GM19397 (cell line): Measurements from ENCODE around the gene MTA3.
"Not testable (repeated sequence)": the region's sequence is repeated elsewhere in the genome, so short reads cannot be mapped to it uniquely, and the experiment has no call there.

Experiments used
- ATAC-seq: cut with Tn5 transposase; IDR thresholded peaks from one replicate; pipeline ENCODE4 v1.9.1; 2021; ENCODE audit warnings: mild to moderate bottlenecking, moderate library complexity; ENCODE audit not compliant: unreplicated experiment

Gene MTA3

DNA sequence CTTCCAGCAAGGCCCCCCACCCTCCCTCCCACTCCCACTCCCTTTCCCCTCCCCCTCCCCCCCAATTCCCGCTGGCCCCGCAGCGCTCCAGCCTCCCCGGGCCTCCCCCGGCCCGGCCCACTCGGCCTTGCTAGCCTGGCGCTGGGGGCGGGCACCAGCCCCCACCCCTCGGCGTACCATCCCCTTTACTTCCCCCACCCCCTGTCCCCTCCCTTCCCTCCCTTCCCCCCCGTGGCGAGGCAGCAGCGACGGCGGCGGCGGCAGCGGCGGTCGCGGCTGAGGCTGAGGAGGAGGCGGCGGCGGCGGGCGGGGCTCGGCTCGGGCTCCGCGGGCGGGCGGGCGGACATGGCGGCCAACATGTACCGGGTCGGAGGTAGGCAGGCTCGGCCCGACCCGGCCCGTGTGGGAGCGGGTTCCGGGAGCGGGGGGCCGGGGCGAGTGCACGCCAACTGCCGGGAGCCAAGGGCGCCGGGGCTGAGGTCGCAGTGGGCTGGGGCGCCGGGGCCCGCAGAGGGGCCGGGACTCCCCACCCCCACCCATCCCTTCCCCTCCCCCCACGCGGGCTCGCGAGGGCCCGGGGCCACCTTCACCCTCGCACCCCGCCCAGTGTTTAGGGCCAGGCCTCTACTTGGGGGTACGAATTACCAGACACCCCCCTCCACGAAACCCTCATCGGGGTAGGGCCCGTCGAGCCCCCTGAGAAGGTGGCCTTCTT, at the start of gene MTA3:
MTA3 (plus strand) TSS at position 232 of the 715 bp plus-strand sequence; CDS start at position 346, 114 bp downstream.
- ATAC-seq: peak; percentile 45

DNA sequence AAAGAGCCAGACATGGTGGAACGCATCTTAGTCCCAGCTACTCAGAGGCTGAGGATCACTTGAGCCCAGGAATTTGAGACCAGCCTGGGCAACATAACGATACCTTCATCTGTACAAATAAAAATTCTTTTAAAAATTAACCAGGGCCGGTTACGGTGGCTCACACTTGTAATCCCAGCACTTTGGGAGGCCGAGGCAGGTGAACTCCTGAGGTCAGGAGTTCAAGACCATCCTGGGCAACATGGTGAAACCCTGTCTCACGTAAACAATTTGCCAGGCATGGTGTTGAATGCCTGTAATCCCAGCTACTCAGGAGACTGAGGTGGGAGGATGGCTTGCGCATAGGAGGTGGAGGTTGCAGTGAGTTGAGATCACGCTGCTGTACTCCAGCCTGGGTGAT, 48.8 kb upstream of the MTA3 start:
- no peak for ATAC-seq

DNA sequence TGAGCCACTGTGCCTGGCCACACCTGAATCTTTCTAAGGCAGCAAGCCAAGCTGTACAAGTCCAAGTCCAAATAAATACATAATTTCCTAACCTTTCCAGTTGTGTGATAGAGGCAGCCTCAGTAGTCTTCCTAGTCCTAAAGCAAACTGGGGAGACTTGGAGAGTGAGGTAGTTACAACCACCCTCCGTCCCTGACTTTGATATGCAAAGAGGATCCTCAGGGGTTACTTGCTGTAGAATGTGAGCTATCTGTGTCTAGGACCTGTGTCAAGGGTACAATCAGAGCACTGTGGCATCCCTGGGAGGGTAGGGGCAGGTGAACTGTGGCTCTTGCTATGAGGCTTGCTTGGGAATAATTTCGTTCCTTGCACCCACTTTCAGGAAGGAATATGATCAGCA, 46.4 kb upstream of the MTA3 start:
- ATAC-seq: no peak

DNA sequence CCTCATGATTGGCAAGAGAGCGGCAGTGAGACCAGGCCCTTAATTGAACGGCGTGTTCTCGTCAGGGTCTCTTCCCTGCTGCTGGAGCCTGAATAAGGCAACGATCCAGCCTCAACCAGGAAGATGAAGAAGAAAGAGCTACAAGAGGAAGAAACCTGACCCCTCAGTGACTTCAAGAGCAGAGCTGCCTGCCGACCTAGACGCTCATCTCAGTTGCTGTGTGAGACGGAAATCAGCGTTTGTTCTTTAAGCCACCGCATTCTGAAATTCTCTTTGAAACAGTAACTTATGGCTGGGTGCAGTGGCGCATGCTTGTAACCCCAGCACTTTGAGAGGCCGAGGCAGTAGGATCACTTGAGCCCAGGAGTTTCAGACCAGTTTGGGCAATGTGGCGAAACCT, 45.1 kb upstream of the MTA3 start:
- no peak for ATAC-seq

DNA sequence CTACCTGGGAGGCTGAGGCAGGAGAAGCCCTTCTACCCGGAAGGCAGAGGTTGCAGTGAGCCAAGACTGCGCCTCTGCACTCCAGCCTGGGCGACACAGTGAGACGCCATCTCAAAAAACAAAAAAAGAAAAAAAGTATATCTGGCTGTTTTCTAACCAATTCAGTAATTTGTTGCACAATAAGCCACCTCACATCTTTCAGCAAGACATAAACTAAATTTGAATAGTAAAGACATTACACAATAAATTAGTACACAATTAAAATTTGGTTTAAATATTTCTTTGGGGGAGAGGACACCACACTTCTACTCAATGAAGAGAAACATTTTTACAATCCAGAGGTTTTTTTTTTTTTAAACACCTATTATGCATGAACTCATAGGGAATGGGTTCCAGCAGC, 36.0 kb upstream of the MTA3 start:
- ATAC-seq: no peak

DNA sequence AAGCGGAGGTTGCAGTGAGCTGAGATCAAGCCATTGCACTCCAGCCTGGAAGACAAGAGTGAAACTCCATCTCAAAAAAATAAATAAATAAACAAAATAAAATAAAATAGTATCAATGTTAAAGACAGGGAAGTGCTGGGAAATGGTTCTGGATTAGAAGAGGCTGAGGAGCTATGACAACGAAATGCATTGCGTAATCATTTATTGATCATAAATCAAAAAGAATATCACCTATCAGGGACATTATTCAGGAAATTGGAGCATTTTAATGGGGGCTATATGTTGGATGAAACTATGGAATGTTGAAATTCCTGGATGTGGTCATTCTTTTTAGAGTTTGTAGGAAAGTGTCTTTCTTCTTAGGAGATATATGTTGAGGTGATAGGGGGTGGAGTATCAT, 30.9 kb upstream of the MTA3 start:
- no peak for ATAC-seq

DNA sequence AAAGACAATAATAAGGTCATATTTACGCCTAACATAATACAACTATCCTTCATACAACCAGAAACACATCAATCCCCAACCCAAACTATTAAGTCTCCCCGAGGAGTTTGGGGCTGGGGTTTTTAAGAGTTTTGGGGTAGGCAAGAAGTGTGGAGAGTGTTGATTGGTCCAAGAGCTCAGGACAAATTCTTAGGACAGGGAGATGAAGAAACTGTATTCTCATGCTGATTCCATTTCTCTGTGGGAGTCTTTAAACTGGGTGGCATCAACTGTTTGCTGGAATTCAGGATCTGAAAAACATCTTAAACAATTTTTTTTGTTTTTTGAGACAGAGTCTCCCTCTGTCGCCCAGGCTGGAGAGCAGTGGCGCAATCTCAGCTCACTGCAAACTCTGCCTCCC, 25.6 kb upstream of the MTA3 start:
- no peak for ATAC-seq

DNA sequence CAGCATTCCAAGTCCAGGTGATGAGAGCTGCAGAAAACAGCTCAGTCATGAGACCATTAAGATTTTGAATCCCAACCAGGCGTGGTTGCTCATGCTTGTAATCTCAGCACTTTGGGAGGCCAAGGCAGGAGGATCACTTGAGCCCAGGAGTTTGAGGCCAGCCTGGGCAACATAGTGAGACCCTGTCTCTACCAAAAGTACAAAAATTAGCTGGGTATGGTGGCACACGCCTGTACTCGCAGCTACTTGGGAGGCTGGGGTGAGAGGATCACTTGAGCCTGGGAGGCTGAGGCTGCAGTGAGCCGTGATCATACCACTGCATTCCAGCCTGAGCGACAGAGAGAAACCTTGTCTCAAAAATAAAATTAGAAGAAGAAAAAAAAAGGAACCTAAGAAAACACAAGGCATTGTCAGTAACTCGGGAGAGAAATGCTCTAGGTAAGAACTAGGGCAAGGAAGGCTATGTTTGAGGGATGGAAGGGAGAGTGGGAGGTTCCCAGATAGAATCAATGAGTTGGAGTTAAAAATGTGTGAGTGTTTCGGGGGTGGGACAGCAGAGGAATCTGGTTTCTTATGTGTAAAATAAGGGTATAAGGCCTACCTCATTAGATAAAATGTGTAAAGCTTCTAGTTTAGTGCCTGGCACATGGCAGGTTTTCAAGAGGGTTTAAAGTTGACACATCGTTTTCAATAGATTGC, 23.3 kb upstream of the MTA3 start:
- ATAC-seq: no peak

DNA sequence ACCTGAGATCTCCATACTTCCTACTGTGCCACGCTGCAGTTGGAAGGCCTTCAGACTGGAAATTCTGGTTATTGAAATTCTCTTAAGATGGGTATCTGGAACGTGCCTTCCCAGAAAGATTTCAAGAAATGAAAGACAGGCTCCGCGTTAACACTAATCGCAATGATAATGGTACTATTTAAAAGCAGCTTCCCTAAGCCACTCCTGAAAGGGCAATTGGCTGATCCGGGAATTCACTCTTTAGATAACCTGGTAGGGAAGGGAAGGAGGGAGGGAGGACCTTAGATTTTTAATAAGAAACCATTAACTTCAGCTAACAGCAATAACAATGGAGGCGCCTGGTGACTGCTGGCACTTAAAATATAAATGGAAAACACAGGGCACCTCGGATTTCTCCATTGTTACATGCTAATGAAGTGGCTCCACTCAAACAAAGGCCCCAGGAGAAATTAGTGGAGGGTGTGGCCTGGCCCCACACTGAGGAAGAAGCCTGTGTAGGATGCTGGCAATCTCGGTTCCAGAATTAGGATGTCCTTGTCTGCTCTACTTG, 22.5 kb upstream of the MTA3 start:
- ATAC-seq: no peak

DNA sequence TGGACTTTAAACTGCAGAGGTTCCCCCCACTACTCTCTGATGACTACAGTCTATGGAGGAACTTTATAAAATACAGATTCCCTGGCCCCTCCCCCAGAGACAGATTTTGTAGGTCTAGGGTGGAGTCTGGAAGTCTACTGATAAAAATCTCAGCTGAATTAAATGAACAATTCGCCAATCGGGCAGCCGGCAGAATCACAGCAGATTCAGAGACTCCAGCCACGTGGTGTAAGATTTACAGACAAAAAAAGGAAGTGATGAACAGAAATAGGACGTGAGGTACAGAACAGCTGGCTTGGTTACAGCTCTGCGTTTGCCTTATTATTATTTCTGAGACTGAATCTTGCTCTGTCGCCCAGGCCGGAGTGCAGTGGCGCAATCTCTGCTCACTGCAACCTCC, 21.4 kb upstream of the MTA3 start:
- ATAC-seq: no peak

DNA sequence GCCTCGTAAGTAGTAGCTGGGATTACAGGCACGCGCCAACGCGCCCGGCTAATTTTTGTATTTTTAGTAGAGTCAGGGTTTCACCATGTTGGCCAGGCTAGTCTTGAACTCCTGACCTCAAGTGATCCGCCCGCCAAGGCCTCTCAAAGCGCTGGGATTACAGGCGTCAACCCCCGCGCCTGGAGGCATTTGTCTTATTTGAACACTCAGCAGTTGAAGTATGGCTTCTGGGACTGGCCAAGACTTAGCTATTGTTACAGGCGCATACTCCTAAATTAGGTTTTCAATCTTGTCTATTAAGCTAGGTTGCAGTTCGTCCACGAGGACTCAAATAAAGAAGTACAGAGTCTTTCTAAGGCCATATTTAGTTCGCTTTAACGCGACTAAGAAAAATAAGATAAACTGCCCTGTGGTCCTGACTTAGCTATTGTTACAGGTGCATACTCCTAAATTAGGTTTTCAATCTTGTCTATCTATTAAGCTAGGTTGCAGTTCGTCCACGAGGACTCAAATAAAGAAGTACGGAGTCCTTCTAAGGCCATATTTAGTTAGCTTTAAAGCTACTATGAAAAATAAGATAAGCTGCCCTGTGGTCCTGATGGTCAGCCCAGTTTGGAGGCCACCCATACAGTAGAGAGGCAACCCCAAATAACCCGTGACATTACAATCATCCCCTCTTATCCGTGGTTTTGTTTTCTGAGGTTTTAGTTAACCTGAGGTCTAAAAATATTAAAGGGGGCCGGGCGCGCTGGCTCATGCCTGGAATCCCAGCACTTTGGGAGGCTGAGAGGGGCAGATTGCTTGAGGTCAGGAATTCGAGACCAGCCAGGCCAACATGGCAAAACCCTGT, 20.8 kb upstream of the MTA3 start:
- no peak for ATAC-seq

DNA sequence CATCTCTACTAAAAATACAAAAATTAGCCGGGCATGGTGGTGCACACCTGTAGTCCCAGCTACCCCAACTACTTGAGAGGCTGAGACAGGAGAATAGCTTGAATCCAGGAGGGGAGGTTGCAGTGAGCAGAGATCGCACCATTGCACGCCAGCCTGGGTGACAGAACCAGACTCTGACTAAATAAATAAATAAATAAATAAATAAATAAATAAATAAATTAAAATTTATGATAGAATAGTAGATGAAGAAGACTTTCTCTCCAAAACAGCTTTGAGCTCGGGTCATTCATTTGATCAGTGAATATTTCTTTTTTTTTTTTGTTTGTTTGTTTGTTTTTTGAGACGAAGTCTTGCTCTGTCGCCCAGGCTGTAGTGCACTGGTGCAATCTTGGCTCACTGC, 17.6 kb upstream of the MTA3 start:
- ATAC-seq: no peak

DNA sequence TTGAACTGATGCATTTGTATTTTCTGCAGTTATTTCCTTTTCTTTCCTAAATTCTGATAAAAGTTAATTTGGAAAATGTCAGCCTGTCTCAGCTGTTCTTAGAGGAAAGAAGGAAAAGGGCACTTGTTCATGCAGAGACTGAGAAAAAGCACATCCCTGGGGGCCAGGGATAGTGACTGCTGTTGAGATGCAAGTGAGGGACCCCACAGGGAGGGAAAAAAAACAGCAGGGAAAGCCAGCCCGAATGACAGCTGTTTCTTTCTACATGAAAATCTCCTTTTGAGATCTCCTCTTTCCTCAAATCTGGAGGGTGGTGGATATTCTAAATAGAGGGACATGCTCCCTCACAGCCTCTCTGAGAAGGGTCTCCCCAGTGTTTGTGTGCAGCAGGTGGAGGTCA, 14.0 kb upstream of the MTA3 start:
- no peak for ATAC-seq

DNA sequence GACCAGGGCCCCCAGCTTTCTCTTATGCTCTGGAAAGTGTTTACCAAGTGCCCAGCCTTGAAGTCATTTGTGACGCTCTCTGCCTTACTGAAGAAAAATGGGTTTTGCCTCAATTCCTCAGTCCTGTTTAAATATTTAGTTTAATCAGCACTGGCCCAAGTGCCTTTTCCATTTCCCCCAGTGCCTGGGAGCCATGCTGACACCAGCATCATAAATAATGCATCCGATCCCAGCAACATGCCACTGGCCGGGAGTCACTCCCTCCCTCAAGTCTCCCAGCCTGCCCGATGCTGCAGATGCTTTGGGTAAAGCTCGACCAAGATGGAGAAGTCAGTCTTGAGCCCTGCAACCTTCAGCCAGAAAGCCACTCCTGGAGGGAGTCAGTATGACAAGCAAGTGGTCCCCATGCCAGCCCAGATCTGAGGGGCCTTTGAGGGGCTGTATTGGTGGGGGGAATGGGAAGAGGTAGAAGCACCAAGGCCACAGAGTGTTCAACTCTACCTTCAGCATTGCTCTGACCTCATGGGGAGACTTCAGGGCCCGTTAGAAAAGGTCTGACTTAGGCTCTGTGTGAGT, 12.0 kb upstream of the MTA3 start:
- no peak for ATAC-seq

DNA sequence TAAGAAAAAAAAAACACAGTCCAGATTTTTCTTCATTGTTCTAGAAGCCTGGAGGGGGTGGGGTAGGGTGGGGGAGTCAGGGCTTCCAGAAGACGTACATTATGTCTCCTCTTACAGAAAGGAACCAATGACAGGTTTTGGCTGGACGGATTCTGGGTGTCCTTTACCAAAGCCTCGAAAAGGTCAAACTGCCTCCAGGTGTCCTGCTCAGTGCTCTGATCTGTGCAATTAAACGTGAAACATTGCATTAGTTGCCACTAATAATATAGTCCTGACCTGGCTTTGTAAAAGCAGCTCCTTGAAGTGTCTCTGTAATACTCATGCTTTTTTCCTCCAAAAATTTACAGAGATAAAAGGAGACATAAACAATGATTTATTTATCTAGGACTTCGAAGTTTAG, 11.1 kb upstream of the MTA3 start:
- ATAC-seq: no peak

DNA sequence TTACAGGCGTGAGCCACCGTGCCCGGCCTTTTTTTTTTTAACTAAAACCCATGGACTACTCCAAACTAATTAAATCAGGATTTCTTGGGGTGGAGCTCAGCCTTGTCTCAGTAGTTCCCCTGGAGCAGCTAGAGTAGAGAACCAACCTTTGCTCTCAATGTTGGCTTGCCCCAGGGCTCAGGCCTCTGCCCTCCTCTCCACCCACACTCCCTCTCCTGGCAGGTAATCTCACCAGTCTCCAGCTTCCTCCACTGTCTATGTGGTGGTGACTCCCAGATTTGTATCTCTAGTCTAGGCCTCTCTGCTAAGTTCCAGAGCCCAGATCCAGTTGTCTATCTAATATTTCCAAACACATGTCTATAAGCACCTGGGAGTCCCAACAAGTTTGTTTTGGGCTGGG, 9.6 kb upstream of the MTA3 start:
- no peak for ATAC-seq

DNA sequence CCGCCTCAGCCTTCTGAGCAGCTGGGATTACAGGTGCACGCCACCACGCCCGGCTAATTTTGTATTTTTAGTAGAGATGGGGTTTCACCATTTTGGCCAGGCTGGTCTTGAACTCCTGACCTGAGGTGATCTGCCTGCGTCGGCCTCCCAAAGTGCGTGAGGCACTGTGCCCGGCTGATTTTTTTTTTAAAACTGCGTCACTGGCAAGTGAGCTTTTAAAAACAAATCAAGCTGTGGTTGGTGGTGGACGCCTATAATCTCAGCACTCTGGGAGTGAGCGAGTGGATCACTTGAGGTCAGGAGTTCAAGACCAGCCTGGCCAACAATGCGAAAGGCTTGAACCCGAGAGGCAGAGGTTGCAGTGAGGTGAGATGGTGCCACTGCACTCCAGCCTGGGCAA, 8.3 kb upstream of the MTA3 start:
- ATAC-seq: not testable (repeated sequence)

DNA sequence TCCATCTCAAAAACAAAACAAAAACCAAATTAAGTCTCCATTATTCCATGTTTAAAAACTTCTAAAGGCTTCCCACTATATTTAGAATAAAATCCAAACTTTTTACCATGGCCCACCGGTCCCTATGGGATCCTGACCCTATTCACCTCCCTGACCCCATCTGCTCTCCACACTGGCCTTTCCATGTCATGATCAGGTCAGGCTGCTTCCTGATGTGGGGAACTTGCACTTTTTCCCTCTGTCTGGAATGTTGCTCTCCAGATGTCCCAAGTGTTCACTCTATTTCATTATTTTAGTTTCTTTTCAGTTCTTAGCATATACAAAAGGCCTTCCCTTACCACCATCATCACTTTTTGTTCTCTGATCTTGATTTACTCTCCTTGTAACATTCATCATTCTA, 7.5 kb upstream of the MTA3 start:
- no peak for ATAC-seq

DNA sequence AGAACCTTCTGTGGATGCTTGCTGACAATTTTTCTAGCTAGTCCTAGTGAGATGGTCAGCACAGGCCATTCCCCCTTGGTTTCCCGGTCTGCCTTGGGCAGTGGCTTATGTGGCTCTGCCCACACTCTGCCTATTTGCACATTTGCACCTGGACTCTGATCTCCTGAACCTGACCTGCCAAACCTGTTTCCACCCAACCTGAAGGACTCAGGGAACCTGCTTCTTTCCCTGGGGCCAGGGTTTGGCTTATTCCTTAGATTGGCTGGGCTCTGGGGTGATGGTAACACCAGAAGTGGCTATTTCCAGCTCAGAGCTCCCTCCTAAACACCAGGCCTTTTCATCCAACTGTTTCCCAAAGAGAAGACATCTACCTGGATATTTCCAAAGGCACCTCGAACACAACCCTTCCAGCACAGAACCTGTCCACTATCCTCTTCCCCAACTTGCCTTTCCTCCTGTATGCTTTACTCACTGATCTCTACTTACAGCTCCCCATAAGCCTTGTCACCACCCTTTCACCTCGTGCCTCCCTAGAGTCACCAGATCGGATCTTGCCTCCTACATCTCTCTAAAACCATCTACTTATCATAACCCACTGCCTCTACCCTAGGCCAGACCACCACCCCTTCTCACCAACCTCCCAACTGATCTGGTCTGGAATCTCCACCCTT, 5.8 kb upstream of the MTA3 start:
- ATAC-seq: no peak

DNA sequence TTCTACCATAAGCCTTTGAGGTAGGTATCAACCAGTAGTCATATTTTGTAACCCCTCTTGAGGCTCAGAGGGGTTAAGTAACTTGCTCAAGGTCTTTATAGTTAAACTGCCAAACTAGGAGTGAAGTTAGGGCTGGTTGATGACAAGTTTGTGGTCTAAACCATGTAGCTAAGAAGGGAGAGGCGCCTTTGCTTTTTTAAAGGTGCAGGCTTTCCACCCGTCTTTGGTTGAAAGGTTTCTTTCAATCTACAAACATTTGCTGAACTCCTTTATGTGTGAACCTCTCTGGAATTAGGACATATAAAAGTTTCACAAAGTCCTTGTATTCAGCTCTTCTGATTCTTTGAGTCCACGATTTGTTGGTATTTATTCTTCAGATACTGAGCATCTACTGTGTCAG, 2.4 kb upstream of the MTA3 start:
- ATAC-seq: no peak
